GM18499 (cell line): ENCODE data around the gene ANKRD6.

Source experiments
- ATAC-seq: cut with Tn5 transposase; IDR thresholded peaks from one replicate; pipeline ENCODE4 v1.9.1; 2021; ENCODE audit warnings: moderate number of reproducible peaks; ENCODE audit not compliant: insufficient read depth, unreplicated experiment

The ANKRD6 gene

DNA sequence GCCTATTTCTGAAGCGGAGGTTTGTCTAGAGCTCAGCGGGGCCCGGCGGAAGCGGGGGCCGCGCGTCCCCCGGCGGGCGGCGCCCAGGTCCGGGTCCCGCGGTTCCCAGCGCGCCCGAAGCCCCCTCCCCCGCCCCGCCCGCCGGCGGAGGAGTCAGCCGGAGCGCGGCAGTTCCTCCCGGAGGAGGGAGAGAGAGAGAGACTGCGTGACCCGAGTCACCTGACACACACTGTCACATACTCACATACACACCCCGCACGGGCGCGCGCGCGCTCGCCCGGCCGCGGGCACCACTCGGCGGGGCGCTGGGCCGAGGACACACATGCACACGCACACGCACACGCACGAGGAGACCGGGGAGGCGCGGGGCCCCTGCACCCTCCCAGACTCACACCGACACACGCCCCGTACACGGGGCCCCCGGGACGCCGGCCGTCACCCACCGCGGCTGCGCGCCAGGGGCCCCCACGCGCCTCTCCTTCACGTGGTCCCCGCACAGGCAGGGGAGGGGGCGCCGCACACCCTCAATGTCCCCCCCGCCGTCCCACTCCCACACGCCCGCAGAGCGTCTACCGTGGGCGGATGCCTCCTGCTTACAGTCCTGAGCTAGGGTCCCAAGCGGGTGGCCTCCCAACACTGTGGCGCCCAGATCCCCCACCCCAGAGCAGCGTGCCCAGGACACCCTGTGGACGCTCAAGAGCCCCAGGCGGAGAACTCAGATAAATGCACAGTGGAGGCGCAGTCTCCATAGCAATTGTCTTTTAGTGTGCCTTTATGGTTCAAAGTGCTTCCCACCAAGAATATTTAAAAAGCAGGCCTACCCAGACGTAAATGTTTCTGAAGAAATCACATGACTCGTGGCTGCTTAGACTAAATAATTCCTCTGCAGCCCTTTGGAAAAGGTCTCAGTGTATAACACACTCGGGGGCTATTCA, 20.6 kb upstream of the ANKRD6 start, which contains the start of gene RRAGD:
Gene RRAGD (minus strand): TSS at position 203 of the 935 bp plus-strand sequence. CDS start 280 bp downstream, outside the sequence.
- ATAC-seq: peak; percentile 49

DNA sequence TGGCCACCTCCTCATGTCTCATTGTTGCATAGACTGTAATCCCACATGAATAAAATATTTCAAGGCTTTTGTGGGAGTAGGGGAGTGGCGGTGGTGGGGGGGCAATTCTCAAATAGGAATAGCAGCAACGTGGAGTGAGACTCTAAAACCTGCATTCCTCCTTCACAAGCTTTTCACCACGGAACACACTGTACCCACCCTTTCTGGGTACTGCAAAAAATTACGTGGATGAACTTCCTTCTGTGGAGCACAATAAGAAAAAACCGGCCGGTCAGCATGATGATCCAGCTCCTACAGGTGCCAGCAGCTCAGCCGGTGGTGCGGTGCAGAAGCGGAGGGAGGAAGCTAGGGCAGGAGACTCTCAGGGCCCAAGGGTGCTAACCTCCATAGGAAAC, 19.9 kb upstream of the ANKRD6 start:
- no peak for ATAC-seq

DNA sequence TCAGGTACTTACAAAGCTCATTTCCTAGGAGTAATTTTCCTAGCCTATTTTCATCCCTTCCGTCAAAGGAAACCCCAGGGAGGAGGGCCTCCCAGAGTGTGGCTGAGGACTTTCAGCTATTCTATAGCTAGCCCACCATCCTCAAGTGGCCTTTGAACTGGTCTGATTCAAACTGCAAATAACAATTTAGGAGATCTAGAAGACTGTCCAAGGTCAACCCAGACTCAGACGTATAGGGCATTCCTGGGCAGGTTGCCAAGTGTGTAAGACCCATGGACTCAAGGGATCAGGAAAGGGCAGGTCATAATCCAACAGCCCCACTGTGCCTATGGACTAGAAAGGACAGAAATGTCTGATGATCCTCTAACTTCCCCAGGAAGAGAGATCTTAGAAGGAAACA, 18.7 kb upstream of the ANKRD6 start:
- no peak for ATAC-seq

DNA sequence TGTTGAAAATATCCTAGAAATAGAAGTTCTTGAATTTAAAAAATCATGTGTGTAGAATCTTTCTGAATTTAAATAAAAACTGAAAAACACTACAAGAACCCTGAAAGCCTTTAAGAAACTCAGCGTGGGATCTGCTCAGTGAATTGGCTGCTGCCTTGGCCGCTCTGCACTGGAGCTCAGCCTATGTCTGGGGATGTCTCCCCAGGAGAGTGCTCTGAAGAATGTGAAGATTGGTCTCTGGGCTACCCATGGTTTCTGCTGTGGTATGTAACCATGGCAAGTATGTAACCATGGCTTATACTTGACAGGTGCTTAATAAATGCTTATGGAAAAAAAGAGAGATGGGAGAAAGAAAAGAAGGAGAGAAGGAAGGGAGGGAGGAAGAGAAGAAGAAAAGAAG, 17.8 kb upstream of the ANKRD6 start:
- ATAC-seq: no peak

DNA sequence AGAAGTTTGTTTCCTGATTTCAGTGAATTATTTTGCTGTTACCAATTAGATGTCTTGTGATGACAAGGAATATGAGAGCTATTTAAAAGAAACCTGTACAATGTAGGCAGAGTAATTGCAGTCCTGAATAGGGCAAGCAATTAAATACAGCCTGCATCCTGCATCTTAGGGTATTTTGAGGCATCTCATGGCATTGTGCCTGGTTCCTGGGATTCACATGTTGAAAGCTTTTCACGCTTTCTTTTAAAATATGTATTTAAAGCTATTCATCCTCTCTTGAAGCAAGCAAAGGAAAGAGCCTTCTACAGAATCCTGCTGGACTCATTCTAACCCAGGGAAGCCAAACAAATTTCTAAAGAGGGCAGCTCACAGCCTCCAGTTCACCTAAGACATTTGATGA, 16.2 kb upstream of the ANKRD6 start:
- no peak for ATAC-seq

DNA sequence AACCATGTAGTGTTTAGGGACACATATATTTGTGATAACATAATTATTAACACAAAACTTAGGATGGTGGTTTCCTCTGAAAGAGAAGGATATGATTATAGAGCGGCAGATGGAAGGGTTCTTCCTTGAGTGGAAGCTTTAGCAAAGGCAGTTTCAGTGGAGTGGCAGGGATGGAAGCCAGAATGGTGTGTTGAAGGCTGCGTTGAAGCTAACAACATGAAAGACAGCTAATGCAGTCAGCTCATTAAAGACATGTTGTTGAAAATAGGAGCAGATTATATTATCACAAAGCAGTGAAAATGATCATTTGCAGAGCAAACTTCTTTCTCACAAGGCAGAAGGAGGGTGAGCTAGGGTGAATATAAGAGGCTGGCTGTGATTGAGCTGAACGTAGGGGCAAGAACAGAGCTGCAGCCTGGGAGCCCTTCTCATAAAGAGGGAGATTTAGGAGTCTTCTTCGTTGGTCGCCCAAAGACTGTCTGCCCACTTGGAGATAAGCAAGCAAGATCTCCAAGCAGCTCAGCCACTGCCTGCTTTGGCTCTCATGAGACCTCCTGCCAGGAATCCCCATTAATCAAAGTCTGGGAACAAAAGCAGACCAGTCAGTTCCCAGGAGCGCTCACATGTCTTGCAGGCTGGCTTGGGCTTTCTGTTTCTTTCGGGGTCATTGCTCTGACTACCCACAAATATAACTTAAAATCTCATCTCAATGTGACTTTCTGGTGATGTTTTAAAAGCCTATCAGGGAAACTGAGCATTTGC, 2.6 kb upstream of the ANKRD6 start:
- no peak for ATAC-seq

DNA sequence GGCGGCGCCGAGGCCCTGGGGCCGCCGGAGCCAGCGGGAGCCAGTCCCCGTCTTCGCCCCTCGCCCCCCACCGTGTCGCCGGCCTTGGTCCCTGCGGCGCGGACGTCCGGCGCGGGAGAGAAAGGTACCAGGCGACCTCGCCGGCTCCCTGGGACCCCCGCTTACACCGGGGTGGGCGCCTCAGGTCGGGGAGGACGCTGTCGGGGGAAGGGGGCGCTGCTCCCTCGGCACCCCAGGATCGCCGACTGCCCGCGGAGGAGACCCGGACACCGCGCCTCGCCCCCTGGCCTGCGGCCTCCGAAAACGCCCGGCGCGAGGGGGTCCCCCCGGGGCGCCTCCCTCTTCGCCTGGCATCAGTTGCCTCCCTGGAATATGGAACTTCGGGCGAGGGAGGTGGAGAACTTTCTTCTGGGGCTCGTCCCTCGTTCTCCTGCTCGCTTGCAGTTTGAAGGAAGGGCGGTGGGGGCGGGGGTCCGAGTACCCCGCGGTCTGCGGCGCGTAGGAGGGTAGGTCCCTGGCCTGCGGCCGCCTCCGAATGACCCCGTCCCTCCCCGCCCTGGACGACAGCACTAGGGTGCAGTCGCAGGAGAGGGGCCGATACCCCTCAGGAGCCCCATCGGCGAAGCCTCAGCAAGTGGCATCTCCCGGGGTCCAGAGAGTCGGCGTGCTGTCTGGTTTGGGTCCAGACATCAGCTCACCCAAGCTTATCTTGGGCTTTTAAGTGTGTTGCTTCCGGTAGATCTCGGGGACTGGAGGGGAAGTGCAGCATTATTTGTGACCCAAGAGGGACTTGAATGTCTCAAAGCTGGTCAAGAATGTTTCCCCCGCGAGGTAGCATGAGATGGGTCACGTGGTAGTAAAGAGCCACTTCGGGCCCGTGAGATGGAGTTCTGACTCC, 549 bp downstream of the ANKRD6 start:
- no peak for ATAC-seq

DNA sequence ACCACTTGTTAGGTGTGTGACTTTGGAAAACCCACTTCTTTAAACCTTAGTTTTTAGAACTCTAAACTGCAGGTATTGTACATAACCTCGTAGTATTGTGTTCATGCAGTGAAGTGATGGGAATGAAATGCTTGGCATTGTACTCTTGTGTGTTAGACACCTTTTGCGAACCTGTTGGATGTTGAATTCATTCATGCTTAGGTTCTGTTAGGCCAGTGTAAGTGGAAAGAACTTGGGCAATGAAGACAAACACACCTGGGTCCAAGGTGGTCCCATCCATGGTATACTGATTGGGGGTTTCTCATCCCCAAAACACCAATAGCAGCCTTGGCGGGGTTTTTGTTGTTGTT, 1.2 kb downstream of the ANKRD6 start:
- ATAC-seq: no peak

DNA sequence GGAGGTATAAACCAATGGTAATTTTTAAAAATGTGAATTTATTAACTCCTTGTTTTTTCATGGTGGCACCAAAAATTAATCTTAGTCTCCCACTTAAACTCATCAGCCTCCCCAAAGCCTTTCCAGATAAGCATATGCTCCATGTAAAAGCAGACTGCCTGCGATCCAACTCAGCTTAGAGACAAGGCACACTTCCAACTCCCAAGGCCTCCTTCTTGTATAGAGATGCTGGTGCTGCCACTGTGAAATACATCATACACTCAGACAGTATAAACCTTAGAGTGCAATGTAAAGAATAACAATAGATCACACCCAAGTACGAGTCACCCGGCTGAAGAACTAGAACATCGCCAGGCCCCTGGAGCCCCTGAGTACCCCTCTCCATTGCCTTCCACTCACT, 2.0 kb downstream of the ANKRD6 start:
- no peak for ATAC-seq

DNA sequence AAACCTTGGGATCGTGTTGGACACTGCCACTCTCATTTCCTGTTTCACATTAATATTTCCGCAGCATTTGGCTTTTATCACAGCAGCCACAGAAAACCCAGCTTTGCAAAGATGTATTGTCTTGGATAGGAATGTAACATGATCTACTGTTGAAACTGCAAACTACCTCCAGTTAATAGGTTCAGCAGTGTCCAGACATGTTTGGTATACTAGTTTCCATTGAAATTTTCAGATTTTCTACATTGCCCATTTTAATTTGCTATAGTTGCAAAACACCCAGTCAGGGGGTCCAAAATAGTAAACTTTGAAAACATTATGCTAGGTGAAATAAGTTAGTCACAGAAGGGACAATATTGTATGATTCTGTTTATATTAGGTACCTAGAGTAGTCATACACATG, 3.3 kb downstream of the ANKRD6 start:
- ATAC-seq: no peak

DNA sequence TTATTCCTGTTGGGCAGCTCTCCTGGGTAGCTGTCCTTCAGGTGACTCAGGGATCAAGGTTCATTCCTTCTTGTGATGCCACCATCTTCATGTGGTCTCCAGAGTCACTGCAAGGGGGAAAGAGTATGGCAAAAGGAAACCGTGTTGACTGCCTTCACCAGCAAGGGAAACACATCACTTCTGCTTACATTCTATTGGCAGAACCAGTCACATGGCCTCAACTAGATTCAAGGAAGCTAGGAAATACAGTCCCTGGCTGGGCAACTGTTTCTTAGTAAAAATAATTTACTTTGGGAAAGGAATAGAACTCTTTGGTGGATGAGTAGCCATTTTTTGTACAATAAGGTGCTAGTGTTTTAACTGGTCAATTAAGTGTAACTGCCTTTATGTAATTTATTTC, 5.3 kb downstream of the ANKRD6 start:
- ATAC-seq: no peak

DNA sequence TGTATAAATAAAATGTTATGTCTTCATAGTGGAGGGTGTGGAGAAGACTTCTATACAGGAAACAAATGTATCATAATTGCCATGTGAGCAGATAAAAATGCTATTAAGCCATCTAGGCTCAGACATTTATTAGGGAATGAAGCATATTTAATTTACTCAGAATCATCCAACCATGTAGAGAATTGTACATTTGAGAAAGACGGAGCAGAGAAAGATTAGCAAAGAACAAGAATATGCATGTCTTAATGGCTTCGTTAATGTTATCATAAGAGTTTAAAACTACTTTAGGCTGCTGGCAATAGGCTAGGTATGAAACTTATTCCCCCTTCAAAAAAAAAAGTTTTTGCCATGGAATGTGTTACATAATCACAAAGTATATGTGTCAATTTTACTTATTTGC, 6.1 kb downstream of the ANKRD6 start:
- ATAC-seq: no peak

DNA sequence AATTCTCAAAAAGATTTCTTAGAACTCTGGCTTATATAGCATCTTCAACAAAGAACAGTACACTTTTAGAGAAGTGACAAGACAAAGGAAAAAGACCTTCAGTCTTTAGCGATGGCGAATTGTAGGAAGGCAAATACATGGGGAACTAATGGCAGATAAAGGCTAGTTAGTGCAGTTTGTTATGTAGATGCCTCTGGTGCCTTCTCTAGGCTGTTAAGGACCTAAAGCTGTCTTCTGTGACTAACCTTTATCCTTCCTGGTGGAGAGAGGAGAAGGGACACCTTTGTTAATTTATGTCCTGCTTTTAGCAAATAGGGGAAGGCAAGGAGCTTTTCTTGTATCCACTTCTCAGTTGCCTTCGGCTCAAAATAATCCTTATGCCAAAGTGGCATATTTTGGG, 7.2 kb downstream of the ANKRD6 start:
- ATAC-seq: no peak

DNA sequence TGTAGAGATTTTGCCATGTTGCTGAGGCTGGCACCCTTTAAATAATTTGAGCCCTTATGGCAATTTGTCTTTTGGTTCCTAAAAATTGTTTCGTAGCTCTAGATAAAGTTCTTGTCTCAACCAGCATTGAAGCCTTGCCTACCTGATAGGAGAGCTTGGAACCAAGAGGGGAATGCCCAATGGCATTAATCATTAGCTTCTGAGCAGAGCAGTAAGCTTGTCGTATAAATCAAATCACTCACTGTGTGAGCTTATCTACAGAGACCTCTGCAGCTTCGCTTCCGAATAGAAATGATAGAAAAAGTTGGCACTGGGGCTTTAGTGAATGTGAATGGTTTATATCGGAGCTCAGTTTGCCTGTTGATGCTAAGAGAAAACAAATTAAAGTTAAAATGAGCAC, 10.7 kb downstream of the ANKRD6 start:
- no peak for ATAC-seq

DNA sequence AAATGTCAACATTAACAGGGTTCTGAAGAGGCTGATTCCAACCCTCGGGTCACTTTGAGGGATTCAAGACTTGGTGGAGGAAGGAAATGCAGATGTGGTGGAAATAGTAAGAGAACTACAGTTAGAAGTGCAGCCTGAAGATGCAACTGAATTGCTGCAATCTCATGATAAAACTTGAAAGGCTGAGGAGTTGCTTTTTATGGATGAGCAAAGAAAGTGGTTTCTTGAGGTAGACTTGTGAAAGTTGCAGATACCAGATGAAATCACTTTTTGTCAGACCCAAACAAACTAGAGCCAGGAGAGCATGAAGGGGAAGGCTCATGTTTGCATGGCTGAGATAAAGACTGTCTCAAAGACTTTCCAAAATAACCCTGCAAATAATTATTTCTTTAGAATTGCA, 16.2 kb downstream of the ANKRD6 start:
- ATAC-seq: no peak

DNA sequence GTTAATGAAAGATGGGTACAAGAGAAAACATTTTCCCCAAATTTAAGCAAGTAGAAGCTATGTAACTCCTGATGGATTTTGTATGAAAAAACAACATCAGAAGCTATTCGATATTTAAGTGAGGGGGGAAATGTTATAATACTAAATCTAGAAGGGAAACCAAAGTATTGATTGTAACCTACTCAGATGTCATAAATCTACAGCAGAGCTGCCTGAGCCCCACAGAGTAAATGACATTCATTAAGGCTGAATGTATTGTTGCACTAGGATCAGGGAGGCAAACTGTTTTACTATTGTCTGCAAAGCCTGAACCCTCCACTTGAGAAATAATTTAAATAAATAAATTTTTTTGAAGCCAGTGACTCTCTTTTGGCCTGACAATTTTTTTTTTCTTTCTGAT, 19.3 kb downstream of the ANKRD6 start:
- ATAC-seq: no peak

DNA sequence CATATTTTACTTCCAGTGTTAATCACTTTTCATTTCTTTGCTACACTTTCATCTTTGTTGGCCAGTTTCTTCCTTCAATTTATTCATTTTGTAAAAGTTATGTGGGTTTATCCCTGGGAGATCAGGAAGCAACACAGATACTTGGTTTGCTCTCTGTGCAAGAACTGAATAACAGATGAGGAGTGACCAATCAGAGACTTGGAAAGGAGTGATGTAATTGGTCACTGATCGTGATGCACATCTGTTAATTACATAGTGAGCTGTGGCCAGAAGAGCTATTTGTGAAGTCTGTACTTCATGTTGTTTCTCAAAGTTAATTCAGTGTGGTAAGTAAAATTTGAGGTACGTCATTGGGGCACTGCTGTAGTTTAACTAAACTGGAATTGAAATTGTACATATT, 21.3 kb downstream of the ANKRD6 start:
- no peak for ATAC-seq

DNA sequence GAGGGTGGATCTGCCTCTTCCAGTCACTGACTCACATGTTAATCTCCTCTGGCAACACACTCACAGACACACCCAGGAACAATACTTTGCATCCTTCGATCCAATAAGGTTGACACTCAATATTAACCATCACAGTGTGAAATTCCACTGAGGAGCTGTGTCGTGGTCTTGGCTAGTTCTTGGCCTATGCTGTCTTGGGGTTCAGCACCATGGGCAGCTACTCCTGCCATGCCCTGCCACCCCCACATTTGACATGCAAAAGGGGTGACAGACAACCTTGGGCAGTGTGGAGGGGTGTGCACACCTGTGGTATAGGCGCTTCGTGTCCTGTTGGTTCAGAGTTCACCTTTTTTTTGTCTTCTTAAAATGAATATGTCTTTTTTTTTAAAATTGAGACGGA, 25.8 kb downstream of the ANKRD6 start:
- ATAC-seq: no peak

DNA sequence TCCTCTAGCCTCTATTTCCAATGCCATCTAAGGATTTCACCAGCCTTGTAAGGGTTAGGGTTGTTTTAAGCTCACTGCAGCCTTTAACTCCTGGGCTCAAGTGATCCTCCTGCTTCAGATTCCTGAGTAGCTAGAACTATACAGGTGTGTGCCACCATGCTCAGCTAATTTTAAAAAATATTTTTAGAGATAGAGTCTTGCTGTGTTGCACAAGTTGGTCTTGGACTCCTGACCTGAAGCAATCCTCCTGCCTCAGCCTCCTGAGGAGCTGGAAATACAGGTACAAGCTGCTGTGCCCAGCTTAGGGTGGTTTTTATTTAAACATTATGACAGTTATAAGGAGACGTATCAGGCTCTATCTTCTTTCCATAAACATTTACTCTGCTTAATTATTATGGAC, 26.5 kb downstream of the ANKRD6 start:
- no peak for ATAC-seq

DNA sequence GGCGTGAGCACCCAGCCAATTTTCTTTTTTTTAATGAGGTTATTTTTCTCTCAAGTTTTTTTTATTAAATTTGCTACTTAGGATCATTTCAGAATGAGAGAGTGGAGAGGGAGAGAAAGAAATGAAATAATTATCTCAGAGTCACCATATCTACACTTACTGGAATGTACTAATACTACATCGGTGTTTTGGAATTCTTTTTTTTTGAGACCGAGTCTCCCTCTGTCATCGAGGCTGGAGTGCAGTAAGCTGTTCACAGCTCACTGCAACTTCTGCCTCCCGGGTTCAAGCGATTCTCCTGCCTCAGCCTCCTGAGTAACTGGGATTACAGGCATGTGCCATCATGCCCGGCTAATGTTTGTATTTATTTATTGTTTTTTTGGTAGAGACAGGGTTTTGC, 27.8 kb downstream of the ANKRD6 start:
- no peak for ATAC-seq

DNA sequence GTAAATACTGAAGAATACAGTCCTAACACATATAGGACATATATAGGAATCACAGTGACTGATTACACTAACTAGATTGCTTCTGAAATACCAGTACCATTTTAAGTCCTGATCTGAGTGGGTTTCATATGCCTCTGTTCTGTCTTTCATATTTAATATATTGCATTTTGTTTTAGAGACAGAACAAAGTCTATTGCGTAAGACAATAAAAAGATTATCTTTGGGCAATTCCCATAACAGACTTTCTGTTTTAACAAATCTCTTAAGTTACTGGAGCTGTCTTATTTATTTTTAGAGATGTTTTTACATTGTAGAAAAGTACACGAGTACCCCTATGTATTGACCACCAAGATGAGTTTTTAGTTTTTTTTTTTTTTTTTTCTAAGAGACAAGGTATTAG, 29.6 kb downstream of the ANKRD6 start:
- no peak for ATAC-seq
